ENCODE data around the gene FGFR3.

The FGFR3 gene

DNA sequence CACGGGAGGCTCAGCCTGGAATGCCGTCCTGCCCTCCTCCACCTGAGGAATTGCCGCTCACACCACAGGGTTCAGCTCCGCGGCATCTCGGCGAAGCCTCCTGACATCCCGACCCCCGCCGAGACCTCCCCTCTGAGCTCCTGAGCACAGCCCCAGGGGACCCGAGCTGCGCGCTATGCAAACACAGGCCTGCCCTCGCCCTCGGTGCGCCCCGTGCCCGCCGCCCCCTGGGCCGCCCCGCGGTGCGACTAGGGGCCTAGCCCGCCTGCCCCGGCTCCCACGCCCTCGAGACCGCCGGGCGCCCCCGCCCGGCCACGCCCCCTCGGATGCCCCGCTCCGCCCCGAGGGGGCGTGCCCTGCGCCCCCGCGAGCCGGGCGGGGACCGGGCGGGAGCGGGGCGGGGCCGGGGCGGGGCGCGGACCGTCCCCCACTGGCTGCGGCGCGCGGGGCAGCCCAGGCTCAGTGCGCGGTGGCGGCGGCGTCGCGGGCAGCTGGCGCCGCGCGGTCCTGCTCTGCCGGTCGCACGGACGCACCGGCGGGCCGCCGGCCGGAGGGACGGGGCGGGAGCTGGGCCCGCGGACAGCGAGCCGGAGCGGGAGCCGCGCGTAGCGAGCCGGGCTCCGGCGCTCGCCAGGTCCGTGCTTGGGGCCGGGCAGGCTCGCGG is at the start of gene FGFR3:
TSS of gene FGFR3 (plus strand) at position 462 of the 664 bp plus-strand sequence. CDS start 642 bp downstream, outside the sequence.
- DNase-seq (ENCODE audit: low spot score) = peak; percentile 94

DNA sequence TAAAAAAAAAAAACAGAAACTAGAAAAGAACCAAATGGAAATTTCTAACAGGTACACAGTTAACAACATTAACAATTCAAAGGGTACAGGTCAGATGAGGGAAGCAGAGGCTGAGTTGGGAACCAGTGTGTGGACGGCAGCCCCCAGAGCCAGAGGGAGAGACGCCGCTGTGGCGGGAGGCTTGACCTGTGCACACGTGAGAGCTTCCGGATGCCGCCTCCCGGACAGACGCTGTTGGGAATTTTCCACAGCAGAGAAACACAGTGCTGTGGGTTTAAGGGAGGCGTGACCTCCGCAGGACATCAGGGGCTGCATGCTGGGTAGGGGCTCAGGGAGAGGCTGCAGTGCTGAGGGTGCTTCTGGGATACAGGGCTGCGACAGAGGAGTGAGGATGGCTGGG is 49.5 kb upstream of the FGFR3 start:
- no peak for DNase-seq (ENCODE audit: low spot score)

DNA sequence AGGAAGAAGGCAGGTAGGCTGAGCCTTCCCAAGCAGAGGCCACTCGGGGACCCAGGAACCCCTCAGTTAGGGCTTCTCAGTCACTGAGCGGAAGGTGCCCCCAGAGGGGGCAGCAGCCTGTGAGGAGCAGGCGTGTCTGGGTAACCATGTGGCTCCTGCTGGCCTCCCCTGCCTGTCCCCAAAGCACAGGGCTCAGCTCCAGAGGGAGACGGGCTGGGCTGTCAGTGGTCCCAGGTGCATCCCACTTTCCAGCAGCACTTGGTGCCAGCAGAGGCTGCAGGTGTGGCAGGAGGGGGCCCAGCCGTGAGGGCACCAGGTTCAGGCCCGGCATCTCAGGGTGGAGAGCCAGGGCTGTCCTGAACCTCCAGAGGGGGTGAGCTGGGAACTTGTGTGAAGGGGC is 49.1 kb upstream of the FGFR3 start:
- DNase-seq (ENCODE audit: low spot score) = no peak

DNA sequence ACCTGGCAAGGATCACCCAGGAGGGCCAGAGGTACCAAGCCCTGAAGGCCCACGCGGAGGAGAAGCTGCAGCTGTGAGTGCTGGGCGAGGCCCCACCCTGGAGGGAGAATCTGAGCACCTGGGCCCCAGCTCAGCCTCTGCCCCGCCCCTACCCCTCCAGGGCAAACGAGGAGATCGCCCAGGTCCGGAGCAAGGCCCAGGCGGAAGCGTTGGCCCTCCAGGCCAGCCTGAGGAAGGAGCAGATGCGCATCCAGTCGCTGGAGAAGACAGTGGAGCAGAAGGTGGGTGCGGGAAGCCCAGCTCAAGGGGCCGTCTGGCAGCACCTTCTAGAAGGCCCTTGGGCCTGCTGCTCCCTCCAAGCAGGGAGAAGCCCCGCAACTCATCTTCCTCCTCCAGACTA is 48.5 kb upstream of the FGFR3 start:
- DNase-seq (ENCODE audit: low spot score) = no peak

DNA sequence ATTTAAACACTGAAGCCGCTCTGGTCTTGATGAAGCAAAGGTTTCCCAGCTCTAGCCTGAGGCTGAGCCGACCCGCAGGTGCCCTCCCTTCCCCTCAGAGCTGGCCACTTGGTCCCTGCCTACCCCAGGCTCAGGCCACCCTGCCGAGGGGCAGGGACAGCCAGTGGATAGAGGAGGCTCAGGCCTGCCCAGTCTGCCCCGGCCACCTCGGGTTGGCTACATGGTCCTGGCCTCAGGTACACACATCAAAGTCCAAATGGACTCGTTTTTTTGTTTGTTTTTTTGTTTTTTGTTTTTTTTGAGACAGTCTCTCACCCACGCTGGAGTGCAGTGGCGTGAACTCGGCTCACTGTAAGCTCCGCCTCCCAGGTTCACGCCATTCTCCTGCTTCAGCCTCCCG is 47.9 kb upstream of the FGFR3 start:
- DNase-seq (ENCODE audit: low spot score) = no peak

DNA sequence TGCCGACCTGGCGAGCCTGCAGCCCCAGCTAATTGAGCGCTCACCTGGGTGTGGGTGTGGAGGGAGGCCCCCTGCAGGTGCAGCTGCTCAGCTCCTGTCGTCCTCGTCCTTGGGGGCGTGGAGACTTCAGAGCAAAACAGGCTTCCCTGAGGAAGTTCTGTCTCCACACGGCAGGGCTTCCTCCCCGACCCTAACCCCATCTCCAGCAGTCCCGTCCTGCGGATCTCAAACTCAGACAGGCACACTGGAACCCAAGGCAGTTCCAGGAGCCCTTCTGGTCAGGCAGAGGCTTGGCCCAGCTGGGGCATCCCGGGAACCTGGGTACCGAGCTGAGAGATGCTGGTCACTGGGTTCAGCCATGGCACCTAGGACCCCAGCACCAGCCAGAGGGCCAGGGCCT is 47.4 kb upstream of the FGFR3 start:
- no peak for DNase-seq (ENCODE audit: low spot score)

DNA sequence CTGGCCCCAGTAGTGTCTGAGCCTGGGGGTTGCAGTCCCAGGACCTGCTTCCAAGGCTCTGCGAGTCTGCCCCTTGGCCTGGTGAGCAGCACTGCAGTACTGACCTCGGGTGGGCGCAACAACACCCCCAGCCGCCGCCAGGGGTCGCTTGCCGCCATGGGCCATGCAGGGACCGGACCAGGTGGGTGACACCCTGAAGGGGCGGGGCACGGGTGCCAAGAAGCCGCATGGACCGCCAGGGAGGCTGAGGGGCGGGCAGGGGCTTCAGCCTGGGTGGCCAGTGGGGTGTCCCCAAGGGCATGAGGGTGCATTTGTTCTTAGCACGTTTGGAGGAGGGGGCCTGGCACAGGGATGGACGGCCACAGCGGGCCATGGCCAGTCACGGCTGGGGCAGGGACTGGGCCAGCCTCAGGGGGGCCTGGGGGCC is 46.8 kb upstream of the FGFR3 start:
- DNase-seq (ENCODE audit: low spot score) = peak; percentile 88

DNA sequence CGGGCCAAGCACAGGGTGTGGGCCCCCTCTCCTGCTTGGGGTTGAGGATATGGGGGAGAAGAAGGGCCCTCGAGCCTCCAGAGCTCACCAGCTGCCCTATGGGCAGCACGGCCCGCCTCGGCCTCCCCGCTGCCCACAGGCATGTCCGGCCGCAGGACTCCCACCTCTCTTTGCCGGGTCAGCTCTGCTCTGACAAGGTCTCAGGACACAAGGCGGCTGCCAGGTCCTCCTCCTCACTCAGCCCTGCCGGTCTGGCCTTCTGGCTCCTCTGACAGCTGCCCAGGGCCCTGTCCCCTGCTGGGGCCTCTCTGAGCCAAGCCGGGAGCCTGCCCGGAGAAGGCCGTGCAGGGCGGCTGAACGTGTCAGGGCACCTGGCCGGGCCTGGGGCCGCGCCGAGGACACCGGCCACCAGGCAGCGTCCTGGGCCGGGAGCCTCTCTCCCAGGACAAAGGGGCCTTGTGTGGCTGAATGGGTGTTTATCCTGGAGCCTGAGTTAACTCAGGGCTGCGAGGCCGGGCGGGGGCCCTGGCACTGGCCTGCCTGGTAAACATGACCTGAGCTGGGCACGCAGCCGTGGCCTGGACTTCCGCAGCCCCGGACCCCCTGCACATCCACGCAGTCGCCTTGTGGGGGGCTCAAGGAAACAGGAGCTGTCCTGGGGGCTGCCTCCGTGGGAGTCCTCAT is 46.0 kb upstream of the FGFR3 start:
- no peak for DNase-seq (ENCODE audit: low spot score)

DNA sequence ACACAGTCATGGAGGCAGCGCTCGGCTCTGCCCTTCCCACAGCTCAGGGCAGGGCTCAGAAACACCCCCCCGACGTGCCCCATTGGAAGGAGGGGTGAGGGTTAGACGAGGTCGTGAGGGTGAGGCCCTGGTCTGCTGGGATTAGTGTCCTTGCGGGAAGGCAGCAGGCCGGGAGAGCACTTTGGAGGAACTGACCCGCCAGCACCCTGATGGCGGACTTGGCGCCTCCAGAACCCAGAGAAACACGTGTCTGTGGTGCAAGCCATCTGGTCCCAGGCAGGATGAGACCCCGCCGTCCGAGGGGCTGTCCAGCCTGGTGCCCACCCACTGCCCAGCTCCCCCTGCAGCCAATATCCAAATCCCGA is 45.5 kb upstream of the FGFR3 start:
- DNase-seq (ENCODE audit: low spot score) = no peak

DNA sequence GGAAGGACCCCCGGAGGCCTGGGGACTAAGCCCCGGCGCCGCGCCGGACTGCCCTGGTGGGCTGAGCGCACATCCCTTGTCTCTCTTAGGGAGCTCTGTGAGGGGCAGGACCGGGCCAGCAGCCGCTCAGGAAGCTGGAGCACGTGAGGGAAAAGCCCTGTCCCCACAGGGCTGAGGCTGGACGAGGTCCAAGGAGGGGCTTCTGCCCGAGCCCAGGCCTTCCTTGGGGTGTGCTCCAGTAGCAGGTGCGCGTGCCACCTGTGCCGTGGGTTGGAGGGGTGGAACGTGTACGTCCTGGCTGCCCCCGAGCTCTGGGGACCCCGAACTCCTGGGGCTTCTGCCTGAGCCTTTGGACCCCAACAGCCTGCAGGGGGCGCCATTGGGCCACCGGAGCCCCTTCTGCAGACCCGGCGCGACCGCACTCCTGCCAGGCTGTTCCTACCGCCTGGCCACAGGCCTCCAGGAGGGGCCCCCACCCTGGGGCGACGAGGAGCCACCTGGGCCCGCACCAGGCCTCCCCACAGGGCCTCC is 44.6 kb upstream of the FGFR3 start:
- DNase-seq (ENCODE audit: low spot score) = peak; percentile 92

DNA sequence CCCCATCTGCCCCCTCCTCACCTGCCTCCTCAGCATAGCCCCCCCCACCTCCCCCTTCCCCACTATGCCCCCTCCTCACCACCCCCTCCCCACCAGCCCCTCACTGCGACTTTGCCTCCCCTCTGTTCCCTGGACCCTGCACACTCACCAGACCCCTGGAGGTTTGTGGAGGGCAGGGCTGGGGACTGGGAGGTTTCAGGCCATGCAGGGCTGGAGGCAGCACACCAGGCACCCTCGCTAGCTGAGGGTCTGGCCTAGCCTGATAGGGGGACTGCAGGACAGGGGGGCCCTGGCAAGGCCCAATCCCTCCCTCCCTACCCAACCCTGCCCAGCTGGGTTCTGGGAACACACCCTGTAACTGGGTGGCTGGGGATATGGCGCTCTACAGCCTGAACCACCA is 43.7 kb upstream of the FGFR3 start:
- DNase-seq (ENCODE audit: low spot score) = no peak

DNA sequence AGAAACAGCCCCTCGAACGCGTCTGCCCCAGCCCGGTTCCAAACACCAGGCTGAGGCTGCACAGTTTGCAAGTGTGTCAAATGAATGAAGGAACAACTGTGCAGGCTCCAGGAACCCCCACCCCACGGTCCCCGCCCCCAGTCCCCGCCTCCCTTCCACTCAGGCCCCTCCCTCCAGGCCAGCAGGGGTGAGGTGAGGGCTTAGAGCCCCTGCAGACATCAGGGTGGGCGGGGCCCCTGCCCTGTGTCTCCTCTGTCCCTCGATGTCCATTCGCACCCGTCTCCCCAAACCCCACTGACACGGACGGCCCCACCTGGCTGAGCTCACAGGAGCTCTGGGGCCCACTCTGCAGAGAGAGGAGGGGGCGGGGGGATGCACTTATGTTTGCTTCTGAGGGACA is 43.3 kb upstream of the FGFR3 start:
- DNase-seq (ENCODE audit: low spot score) = no peak

DNA sequence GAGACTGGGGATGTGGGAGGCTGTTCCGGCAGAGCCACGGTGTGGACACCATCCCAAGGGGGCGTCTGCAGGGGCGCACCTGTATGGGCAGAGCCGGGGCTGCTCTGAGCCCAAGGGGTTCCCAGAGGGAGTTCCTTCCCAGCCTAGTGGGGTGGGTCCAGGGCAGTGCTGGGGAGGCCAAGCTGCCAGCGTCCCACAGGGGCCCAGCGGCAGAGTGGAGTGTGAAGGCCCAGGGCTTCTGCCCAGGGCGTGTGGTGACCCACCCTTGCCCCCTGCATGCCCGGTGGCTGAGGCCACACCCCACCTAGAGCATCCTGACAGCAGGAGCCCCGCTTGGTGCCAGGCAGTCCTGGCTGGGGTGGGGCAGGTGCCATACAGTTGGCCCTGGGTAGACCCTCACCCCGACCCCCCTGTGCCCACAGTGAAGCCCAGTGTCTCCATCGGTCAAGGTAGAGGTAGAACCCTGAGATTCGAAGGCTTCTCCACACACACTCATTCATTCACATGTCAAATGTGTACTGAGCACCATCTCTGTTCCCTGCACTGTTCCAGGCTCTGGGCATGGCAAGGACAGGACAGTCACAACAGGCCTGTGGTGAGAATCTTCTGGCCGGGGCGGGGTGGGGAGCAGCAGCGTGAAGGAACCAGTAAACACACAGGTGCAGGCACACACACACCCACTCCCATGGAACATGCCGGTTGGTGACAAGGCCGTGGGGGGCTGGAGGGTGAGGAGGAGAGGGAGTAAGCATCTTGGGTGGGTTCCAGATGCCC is 42.5 kb upstream of the FGFR3 start:
- DNase-seq (ENCODE audit: low spot score) = no peak

DNA sequence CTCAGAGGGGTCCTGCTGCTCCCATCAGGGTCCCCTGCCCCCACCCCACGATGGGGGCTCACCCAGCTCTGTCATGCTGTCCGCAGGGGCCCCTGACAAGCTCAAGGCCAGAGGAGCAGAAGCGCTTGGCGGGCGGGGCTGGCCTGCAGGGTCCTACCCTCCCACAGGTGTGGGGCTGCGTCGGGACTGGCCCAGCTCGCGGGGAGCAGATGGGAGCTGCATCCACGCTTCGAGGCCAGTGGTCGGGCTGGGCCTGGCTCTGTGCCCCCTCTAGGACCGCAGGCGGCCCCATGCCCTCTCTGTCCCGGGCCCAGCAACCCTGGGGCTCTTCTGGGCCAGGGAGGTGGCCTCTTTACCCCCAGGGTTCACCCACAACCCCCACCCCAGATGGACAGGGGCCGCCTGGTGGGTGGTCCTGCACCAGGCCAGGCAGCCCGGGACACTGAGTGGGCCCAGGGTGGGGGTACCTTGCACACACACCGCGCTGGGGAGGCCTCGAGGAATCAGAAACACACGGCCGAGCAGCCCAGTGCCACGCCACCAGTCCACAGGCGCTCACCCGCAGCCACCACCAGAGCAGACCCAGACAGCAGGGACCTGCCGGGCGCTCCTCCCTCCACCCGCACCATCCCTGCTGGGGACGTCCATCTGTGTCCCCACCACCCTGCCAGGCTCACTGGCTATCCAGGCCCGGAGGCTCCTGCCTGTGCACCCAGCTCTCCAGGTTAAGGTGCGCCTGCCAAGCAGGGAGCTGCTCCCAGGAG is 41.8 kb upstream of the FGFR3 start:
- DNase-seq (ENCODE audit: low spot score) = no peak

DNA sequence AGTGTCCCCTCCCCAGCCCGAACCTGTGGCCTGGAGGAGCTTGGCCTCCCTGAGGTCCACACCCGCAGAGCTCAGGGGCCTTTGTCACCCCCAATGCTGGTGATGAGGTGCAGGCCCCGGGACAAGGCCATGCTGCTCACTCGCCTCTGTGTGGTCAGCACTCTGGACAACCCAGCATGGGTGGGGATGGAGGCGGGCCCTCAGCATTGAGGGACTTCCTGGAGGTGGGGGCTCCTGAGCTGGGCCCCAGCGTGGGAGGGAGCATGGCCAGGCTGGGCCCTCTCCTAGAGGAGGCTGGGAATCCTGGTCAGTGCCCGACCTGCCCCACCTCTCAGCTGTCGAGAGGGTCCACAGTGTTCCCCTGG is 41.2 kb upstream of the FGFR3 start:
- DNase-seq (ENCODE audit: low spot score) = no peak

DNA sequence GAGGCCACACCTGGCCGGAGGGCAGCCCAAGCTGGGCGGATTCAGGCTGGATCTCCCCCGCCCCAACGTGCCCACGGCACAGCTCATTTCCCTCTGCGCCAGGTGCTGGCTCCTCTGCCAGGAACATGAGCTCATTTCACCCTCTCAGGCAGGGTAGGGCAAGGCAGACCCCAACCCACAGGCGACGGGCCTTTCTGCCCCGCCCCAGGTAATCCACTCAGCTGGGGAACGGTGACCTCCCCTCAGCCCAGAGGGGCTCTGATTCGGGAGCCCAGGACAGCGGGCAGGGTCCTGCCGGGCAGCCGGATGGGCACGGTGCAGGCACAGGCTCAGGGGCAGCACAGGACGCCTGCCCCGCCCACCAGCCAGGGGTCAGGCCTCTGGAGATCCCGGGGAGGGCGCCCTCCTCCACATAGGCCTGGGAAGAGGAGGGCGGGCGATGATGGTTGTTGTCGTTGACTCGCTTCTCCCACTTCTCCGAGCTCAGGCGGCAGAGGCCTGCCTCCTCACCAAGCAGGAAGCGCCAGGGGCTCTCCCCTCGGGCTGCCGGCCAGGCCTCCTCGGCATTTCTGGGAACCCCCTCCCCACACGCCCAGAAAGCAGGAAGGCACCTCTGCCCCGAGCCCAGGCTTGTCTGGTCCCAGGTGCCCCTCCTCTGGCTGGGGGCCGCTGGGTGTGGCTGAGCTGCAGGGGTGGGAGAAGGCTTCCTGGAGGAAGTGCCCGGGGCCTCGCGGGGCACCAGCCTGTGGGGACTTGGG is 40.6 kb upstream of the FGFR3 start:
- no peak for DNase-seq (ENCODE audit: low spot score)

DNA sequence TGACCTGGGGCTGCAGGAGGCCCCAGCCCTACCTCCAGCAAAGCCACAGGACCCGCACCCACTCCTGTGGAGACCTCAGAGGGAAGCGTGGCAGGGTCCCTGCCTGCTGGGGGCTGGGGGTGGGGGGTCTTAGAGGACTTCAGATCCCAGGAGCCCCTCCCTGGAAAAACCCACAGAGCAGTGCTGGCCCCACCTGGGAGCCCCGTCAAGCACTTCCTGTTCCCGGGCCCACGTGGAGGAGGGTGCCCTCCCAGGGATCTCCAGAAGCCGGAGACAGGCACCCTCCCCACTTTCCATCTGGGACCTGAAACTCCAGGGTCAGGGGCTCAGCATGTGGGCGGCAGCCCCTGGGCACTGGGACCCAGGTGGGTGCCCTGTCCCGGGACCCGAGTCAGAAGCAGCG is 39.8 kb upstream of the FGFR3 start:
- DNase-seq (ENCODE audit: low spot score) = no peak

DNA sequence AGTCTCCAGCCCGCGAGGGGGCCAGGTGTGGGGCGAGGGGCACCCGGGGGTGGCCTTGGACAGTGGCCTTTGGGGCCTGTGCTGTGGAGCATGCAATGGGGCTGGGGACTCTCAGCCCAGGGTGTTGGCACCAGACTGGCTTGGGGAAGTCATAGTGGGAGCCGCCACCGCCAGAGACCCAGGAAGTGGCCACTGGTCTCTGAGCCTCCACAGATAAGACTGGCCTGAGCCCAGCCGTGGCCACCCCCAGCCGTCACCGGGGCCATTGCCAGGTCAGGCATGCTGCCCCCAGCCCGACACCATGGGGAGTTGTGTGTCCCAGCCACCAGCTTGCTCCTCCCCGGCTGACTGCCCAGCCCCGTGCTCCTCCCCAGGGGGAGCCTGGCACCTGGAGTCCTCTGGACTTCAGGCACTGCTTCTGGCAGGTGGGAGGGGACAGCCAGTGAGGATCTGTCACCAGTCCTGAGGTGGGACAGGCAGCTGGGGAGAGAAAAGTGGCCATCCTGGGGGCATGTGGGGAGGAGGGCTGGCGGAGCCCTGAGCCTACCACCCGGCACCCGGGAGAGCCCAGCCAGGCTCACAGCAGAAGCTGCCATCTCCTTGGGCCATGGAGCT is 39.3 kb upstream of the FGFR3 start:
- no peak for DNase-seq (ENCODE audit: low spot score)

DNA sequence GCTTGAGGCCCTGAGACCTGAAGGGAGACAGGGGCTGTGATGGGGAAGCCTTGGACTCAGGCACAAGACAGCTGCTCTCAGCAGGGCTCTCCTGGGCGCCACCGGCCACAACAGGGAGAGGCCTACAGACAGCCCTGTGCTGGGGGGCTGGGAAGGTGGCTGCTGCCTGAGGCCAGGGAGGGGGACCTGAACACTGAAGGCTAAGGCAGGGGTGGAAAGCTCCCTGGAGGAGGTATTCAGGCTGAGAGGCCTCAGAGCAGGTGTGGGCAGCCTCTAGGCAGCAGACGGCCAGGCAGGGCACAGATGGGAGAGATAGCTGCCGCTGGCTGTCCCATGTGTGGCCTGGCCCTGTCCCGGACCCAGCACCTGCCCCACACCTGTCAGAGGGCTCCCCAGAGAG is 38.8 kb upstream of the FGFR3 start:
- DNase-seq (ENCODE audit: low spot score) = no peak

DNA sequence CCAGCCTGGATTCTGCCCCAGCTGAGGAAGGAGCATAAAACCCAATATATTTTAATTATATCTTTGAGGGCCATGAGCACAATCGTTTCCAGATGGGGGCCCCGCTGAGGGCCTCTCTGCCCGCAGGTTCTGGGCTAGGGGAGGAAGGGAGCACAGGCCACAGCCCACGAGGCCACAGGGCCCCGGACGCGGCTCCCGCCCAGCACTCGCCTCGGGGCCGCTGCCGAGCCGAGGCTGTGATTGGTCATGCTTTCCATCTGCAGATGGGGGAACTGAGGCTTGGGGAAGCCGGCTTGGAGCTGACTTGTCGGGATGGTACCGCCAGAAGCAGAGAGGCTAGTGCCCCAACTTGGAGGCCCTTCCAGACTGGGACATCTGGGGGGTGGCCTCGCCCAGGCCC is 37.8 kb upstream of the FGFR3 start:
- DNase-seq (ENCODE audit: low spot score) = no peak

DNA sequence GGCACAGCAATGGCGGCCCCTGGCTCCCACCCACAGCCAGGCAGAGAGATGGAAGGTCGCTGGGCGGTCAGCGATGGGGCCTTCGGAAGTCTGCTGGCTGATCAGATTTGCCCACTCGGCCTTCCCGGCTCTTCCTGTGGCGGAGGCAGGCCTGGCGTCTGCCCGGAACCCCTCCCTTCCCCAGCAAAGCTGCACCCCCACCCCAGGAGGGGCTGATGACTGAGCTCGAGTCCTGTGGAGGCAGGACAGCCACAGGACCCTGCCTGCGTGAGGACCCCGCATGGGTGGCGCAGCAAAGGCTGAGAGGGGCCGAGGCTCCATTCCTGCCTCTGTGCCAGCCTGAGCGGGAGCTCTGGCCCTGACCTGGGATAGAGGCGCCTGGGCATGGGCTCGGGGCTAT is 37.0 kb upstream of the FGFR3 start:
- DNase-seq (ENCODE audit: low spot score) = no peak
